NK-92 treated with Interleukin-12 subunit alpha and Interleukin-12 subunit beta, amount 100 ng/mL, for 24 hours (cell line): ENCODE measurements around the gene SLC2A9.
A peak's percentile ranks its signal among the peaks of the same experiment; 100 is the strongest.

ENCODE experiments used
- DNase-seq: peaks from one replicate; lab custom pipeline; 2025; lab: John Stamatoyannopoulos, UW

The SLC2A9 gene

GRCh38 chr4:10045481-10045880 lies 24.2 kb upstream of the SLC2A9 start:
- no peak for DNase-seq

- DNase-seq: no peak
Observed at GRCh38 chr4:10041036-10041435, 19.7 kb upstream of the SLC2A9 start.

- DNase-seq: no peak
Observed at GRCh38 chr4:10040049-10040892, 19.0 kb upstream of the SLC2A9 start.

GRCh38 chr4:10036807-10037342 lies 15.6 kb upstream of the SLC2A9 start:
- no peak for DNase-seq

GRCh38 chr4:10035130-10035529 lies 13.8 kb upstream of the SLC2A9 start:
- DNase-seq: no peak

GRCh38 chr4:10034612-10035104 lies 13.4 kb upstream of the SLC2A9 start:
- DNase-seq: no peak

- no peak for DNase-seq
Observed at GRCh38 chr4:10034136-10034535, 12.8 kb upstream of the SLC2A9 start.

GRCh38 chr4:10033191-10033881 lies 12.0 kb upstream of the SLC2A9 start:
- DNase-seq: no peak

GRCh38 chr4:10032625-10033024 lies 11.3 kb upstream of the SLC2A9 start:
- peak; percentile 52 for DNase-seq

GRCh38 chr4:10031668-10032590 lies 10.6 kb upstream of the SLC2A9 start:
- no peak for DNase-seq

GRCh38 chr4:10030972-10031667 lies 9.8 kb upstream of the SLC2A9 start:
- no peak for DNase-seq

GRCh38 chr4:10029403-10029802 lies 8.1 kb upstream of the SLC2A9 start:
- DNase-seq: no peak

- DNase-seq: no peak
Observed at GRCh38 chr4:10028910-10029309, 7.6 kb upstream of the SLC2A9 start.

- DNase-seq: no peak
Observed at GRCh38 chr4:10026485-10026884, 5.2 kb upstream of the SLC2A9 start.

- no peak for DNase-seq
Observed at GRCh38 chr4:10025230-10025806, 4.0 kb upstream of the SLC2A9 start.

- DNase-seq: no peak
Observed at GRCh38 chr4:10024303-10024702, 3.0 kb upstream of the SLC2A9 start.

- no peak for DNase-seq
Observed at GRCh38 chr4:10023806-10024205, 2.5 kb upstream of the SLC2A9 start.

GRCh38 chr4:10023050-10023419 lies 1.7 kb upstream of the SLC2A9 start:
- no peak for DNase-seq

- no peak for DNase-seq
Observed at GRCh38 chr4:10022346-10023049, 1.2 kb upstream of the SLC2A9 start.

GRCh38 chr4:10021653-10022023 lies 341 bp upstream of the SLC2A9 start:
- no peak for DNase-seq
